SU-DHL-6 (cell line): Measurements from ENCODE around the gene RAPGEF3.

Experiments used
- H2AFZ ChIP-seq: fragments of 200-600 bp; sonication (generic); 2 replicates; pipeline ENCODE4 v1.6.1; 2014; ENCODE audit warnings: low read depth, mild to moderate bottlenecking, moderate library complexity, mixed read lengths, antibody characterized with exemption, low read length; ENCODE audit not compliant: severe bottlenecking
- H3F3A ChIP-seq: fragments of 200-600 bp; shearing (Covaris generic); 2 replicates; pipeline ENCODE4 v1.6.0; 2016; ENCODE audit warnings: antibody characterized with exemption, mild to moderate bottlenecking; ENCODE audit not compliant: insufficient read depth
- H3K27ac ChIP-seq: fragments of 200-600 bp; sonication (generic); 2 replicates; pipeline ENCODE4 v1.5.1; 2016; ENCODE audit warnings: low read depth, mild to moderate bottlenecking, low read length, moderate library complexity, mixed read lengths
- H3K27me3 ChIP-seq: fragments of 200-600 bp; sonication (generic), shearing (Covaris generic); 2 replicates; pipeline ENCODE4 v1.6.0; 2014; ENCODE audit warnings: mild to moderate bottlenecking, low read length
- H3K36me3 ChIP-seq: fragments of 200-600 bp; sonication (generic); 2 replicates; pipeline ENCODE4 v1.6.1; 2014; ENCODE audit warnings: mild to moderate bottlenecking, low read length, mixed read lengths
- H3K4me2 ChIP-seq: fragments of 300-600, 200-600 bp; shearing (Covaris generic), sonication (generic); 2 replicates; pipeline ENCODE4 v1.6.0; 2014; ENCODE audit warnings: low read length, low read depth, mild to moderate bottlenecking; ENCODE audit not compliant: poor library complexity, severe bottlenecking
- H3K4me3 ChIP-seq: fragments of 200-600 bp; sonication (generic); 2 replicates; pipeline ENCODE4 v1.5.1; 2014; ENCODE audit warnings: antibody characterized with exemption, low read length, mild to moderate bottlenecking, mixed read lengths; ENCODE audit not compliant: insufficient read depth, poor library complexity, severe bottlenecking
- H3K79me2 ChIP-seq: fragments of 200-600 bp; sonication (generic); 2 replicates; pipeline ENCODE4 v1.6.1; 2014; ENCODE audit warnings: mild to moderate bottlenecking, low read length, moderate library complexity; ENCODE audit not compliant: insufficient read depth
- H3K9ac ChIP-seq: fragments of 200-600 bp; sonication (generic); 2 replicates; pipeline ENCODE4 v1.7.0; 2014; ENCODE audit warnings: mild to moderate bottlenecking, low read length
- H3K9me2 ChIP-seq: fragments of 200-600 bp; sonication (generic); replicated peaks from 2 replicates; pipeline ENCODE4 v1.6.1; 2014; ENCODE audit warnings: low read length; ENCODE audit not compliant: insufficient read depth
- H3K9me3 ChIP-seq: fragments of 200-600 bp; sonication (generic); 2 replicates; pipeline ENCODE4 v1.6.1; 2014; ENCODE audit warnings: low read length, mixed read lengths; ENCODE audit not compliant: insufficient read depth
- H4K20me1 ChIP-seq: fragments of 200-600 bp; sonication (generic); 2 replicates; pipeline ENCODE4 v1.6.1; 2014; ENCODE audit warnings: low read depth, mild to moderate bottlenecking, antibody characterized with exemption, low read length, moderate library complexity, mixed read lengths
- CTCF ChIP-seq: fragments of 200-600 bp; sonication (generic); IDR thresholded peaks from one replicate; pipeline ENCODE4 v1.5.1; 2017; ENCODE audit warnings: antibody characterized with exemption, mild to moderate bottlenecking, low read length, moderate library complexity; ENCODE audit not compliant: insufficient read depth, poor library complexity, severe bottlenecking
- EZH2phosphoT487 ChIP-seq: fragments of 200-600 bp; sonication (generic), shearing (Covaris generic); conservative IDR thresholded peaks from 2 replicates; pipeline ENCODE4 v1.6.1; 2018; ENCODE audit warnings: mild to moderate bottlenecking, antibody characterized with exemption, low read length, moderate library complexity, mixed read lengths

Gene RAPGEF3

GRCh38 chr12:47717046-47717442, 41.6 kb downstream of the RAPGEF3 start:
- Histone ChIP-seq H2AFZ (no peak overlapping the region), H3K9ac (no peak overlapping the region), H4K20me1 (no peaks in the 10 kb centered on the region), H3K4me2 (no peak overlapping the region), H3K27me3 (no peaks in the 10 kb centered on the region), H3F3A (no peaks in the 10 kb centered on the region), H3K4me3 (no peak overlapping the region), H3K79me2 (no peaks in the 10 kb centered on the region), H3K9me3 (no peaks in the 10 kb centered on the region), H3K9me2 (no peaks in the 10 kb centered on the region), H3K27ac (no peak overlapping the region), H3K36me3 (no peaks in the 10 kb centered on the region)
- no peak for TF ChIP-seq CTCF
- no peak for TF ChIP-seq EZH2phosphoT487

- Histone ChIP-seq H2AFZ (no peak overlapping the region), H3K9ac (no peak overlapping the region)
Observed at GRCh38 chr12:47715877-47716548, 42.7 kb downstream of the RAPGEF3 start.

GRCh38 chr12:47715393-47715876, 43.2 kb downstream of the RAPGEF3 start:
- H2AFZ ChIP-seq: no peak overlapping the region
- no peak overlapping the region for H3K4me2 ChIP-seq
- H3K4me3 ChIP-seq: no peak overlapping the region

More at GRCh38 chr12:47715877-47716548, 42.7 kb downstream of the RAPGEF3 start:
- H3K9me3 ChIP-seq: no peaks in the 10 kb centered on the region
- H3K36me3 ChIP-seq: no peaks in the 10 kb centered on the region
- no peak overlapping the region for H3K4me2 ChIP-seq
- no peaks in the 10 kb centered on the region for H4K20me1 ChIP-seq
- no peak overlapping the region for H3K4me3 ChIP-seq
- no peaks in the 10 kb centered on the region for H3K9me2 ChIP-seq
- no peaks in the 10 kb centered on the region for H3K79me2 ChIP-seq
- no peaks in the 10 kb centered on the region for H3F3A ChIP-seq
- H3K27ac ChIP-seq: no peak overlapping the region
- H3K27me3 ChIP-seq: no peaks in the 10 kb centered on the region
- no peak for TF ChIP-seq EZH2phosphoT487
- TF ChIP-seq CTCF: no peak

More at GRCh38 chr12:47715393-47715876, 43.2 kb downstream of the RAPGEF3 start:
- no peak overlapping the region for H3K27ac ChIP-seq
- no peaks in the 10 kb centered on the region for H3K27me3 ChIP-seq
- peak; percentile 88 for TF ChIP-seq CTCF
- no peak for TF ChIP-seq EZH2phosphoT487
- no peaks in the 10 kb centered on the region for H3K9me3 ChIP-seq
- no peaks in the 10 kb centered on the region for H3K9me2 ChIP-seq
- H4K20me1 ChIP-seq: no peaks in the 10 kb centered on the region
- H3K36me3 ChIP-seq: no peaks in the 10 kb centered on the region
- H3F3A ChIP-seq: no peaks in the 10 kb centered on the region
- no peaks in the 10 kb centered on the region for H3K79me2 ChIP-seq
- H3K9ac ChIP-seq: no peak overlapping the region
